Gastrocnemius medialis (tissue), 4 donors: ENCODE results near the gene C13orf46.

Experiments
- POLR2A ChIP-seq, 2 donors: fragments of 450-650 bp; IDR thresholded peaks; one replicate each; pipeline ENCODE4 v1.6.1; 2017; ENCODE audit warnings: antibody characterized with exemption in 2 of 2, mild to moderate bottlenecking in 2 of 2, moderate library complexity in 2 of 2
- TF ChIP-seq, protein P1 (sequence below), 5 experiments: fragments of 450-650 bp in 3 of 5; fragments of 200-600 bp in 2 of 5; sonication (generic) in 2 of 5; IDR thresholded peaks in 4 of 5; conservative IDR thresholded peaks in 1 of 5; 1 replicate in 4 of 5; 2 replicates in 1 of 5; pipeline ENCODE4 v1.5.1; 2016 to 2019; ENCODE audit warnings: antibody characterized with exemption in 5 of 5, mild to moderate bottlenecking in 3 of 5, moderate library complexity in 3 of 5

DNA sequence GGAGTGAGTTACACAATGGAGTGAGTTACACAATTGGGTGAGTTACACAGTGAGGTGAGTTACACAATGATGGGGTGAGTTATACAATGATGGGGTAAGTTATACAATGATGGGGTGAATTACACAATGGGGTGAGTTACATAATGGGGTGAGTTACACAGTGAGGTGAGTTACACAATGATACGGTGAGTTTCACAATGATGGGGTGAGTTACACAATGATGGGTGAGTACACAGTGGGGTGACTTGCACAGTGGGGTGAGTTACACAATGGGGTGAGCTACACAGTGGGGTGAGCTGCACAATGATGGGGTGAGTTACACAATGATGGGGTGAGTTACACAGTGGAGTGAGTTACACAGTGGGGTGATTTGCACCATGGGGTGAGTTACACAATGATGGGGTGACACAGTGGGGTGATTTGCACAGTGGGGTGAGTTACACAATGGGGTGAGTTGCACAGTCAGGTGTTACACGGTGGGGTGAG is 57.5 kb downstream of the C13orf46 start:
- TF ChIP-seq, protein P1, sequence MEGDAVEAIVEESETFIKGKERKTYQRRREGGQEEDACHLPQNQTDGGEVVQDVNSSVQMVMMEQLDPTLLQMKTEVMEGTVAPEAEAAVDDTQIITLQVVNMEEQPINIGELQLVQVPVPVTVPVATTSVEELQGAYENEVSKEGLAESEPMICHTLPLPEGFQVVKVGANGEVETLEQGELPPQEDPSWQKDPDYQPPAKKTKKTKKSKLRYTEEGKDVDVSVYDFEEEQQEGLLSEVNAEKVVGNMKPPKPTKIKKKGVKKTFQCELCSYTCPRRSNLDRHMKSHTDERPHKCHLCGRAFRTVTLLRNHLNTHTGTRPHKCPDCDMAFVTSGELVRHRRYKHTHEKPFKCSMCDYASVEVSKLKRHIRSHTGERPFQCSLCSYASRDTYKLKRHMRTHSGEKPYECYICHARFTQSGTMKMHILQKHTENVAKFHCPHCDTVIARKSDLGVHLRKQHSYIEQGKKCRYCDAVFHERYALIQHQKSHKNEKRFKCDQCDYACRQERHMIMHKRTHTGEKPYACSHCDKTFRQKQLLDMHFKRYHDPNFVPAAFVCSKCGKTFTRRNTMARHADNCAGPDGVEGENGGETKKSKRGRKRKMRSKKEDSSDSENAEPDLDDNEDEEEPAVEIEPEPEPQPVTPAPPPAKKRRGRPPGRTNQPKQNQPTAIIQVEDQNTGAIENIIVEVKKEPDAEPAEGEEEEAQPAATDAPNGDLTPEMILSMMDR (IDR thresholded peaks at IDR 0.05 in 4 of 5, conservative IDR thresholded peaks at IDR 0.05 in 1 of 5) = no peak
- TF ChIP-seq POLR2A (IDR thresholded peaks at IDR 0.05) = no peak
